Testis (tissue), 2 donors: ENCODE data around the gene CATSPERE.

Experiments used
- POLR2A ChIP-seq: fragments of 450-650 bp; IDR thresholded peaks from one replicate; pipeline ENCODE4 v1.6.1; 2017; ENCODE audit warnings: antibody characterized with exemption, mild to moderate bottlenecking, moderate library complexity
- TF ChIP-seq, protein P1 (sequence below), 3 experiments: fragments of 450-650 bp in 2 of 3; fragments of 200-600 bp in 1 of 3; sonication (generic) in 1 of 3; IDR thresholded peaks; one replicate each; pipeline ENCODE4 v1.5.1; 2016 to 2019; ENCODE audit warnings: antibody characterized with exemption in 3 of 3, mild to moderate bottlenecking in 2 of 3, moderate library complexity in 1 of 3

DNA sequence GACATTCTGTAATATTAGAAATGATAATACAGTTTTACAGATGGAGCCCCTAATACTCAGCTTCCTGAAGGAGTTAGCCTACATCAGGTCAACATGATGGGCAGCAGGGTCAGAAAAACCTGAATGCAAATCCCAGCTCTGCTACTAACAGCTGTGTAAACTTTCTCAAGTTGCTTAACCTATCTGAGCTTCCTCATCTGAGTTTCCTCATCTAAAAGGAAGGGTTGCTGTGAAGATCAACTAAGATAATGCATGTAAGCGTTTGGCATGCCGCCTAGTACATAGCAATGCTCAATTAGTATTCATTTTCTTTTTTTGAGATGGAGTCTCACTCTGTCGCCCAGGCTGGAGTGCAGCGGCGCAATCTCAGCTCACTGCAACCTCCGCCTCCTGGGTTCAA, 173.5 kb downstream of the CATSPERE start:
- no peak for TF ChIP-seq POLR2A
- TF ChIP-seq, protein P1, sequence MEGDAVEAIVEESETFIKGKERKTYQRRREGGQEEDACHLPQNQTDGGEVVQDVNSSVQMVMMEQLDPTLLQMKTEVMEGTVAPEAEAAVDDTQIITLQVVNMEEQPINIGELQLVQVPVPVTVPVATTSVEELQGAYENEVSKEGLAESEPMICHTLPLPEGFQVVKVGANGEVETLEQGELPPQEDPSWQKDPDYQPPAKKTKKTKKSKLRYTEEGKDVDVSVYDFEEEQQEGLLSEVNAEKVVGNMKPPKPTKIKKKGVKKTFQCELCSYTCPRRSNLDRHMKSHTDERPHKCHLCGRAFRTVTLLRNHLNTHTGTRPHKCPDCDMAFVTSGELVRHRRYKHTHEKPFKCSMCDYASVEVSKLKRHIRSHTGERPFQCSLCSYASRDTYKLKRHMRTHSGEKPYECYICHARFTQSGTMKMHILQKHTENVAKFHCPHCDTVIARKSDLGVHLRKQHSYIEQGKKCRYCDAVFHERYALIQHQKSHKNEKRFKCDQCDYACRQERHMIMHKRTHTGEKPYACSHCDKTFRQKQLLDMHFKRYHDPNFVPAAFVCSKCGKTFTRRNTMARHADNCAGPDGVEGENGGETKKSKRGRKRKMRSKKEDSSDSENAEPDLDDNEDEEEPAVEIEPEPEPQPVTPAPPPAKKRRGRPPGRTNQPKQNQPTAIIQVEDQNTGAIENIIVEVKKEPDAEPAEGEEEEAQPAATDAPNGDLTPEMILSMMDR (IDR thresholded peaks at IDR 0.05) = no peak
